ENCODE measurements around the gene SETD2.
"Not testable (repeated sequence)": the region's sequence is repeated elsewhere in the genome, so short reads cannot be mapped to it uniquely, and the experiment has no call there.

SETD2 gene

DNA sequence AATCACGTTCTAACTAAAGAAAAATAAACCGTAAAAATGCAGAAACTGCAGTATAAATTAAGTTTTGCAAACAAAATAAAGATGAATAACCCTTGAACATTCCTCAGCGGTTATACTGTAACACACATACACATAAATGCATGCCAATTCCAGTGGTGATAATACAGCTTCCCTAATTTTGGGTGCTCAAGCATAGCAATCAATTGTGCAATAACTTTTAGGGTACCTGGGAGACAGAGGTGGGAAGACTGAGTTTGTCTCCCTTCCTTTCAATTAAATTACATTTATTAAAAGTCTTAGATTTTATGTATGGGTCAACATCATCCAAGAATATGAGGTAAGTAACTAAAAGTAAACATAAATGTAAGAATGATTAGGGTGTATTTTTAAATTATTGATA is 71.8 kb downstream of the SETD2 start:
- Mint-ChIP-seq H3K4me3 (no peak overlapping the region), H3K36me3 (peaks cover 79% of the 10 kb centered on the region), H3K9me3 (no peaks in the 10 kb centered on the region), H3K4me1 (peaks cover 6% of the 10 kb centered on the region), H3K27ac (no peak overlapping the region)
- DNase-seq (ENCODE audit: low spot score in 2 of 2) (no peak), ATAC-seq (no peak)

DNA sequence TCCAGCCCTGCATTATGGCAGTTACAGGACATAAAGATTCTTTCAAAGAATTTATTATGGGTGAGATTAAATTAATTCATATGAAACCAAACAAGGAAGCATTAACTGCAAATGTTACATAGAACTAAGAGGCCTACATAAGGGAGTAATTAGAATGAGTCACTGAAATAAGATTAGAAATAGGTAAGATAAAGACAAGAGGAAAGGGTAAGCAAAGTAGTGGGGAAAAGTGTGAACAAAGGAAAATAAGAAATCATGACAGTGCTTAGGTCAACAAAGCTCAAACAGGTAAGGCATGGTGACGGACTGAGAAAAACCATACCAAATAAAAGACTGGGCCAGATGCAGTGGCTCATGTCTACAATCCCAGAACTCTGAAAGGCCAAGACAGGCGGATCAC is 74.3 kb downstream of the SETD2 start:
- Mint-ChIP-seq H3K4me3 (no peak overlapping the region), H3K4me1 (peaks cover 6% of the 10 kb centered on the region), H3K27ac (peak overlapping the region; percentile 2), H3K9me3 (no peaks in the 10 kb centered on the region), H3K36me3 (peaks cover 79% of the 10 kb centered on the region)
- ATAC-seq (no peak), DNase-seq (ENCODE audit: low spot score in 2 of 2) (no peak)

DNA sequence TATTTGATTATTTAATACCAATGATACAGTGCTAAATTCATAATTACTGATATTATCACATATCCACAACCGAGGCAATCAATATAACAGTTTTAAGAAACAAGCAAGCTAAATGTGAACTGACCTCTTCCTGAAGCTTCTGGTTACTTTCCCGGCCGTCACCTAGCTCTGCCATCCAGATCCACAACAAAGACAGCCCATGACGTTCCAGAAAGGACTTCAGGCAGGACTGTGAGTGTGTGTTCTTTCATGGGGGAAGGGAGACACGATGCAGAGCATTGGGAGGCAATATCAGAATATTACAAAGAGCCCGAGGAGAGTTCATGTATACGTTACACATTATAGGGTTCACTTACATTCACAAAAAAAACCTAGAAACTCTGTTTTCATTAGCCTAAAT is 77.8 kb downstream of the SETD2 start:
- Mint-ChIP-seq H3K4me3 (no peak overlapping the region), H3K4me1 (peaks cover 14% of the 10 kb centered on the region), H3K36me3 (peaks cover 95% of the 10 kb centered on the region), H3K27ac (peak overlapping the region; percentile 43), H3K9me3 (no peaks in the 10 kb centered on the region)
- ATAC-seq: no peak
- DNase-seq (ENCODE audit: low spot score in 2 of 2): no peak

DNA sequence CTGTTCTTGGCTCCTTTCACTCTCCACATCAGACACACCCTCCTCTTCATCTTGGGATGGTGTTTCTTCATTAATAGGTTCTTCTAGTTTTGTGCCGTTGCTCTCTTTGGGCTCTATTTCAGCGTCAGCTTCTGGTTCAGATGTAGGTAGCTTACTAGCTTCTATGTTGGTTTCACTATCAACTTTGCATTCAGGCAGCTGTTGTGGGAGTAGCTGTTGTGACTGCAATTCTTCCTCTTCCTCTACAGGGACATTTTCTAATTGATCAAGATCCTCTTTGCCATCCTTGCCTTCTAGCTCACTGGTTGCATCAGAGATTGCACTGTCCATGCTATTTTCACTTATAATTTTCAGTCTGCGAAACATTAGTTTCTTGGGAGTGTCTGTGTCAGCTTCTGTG is 80.1 kb downstream of the SETD2 start:
- ATAC-seq (no peak), DNase-seq (ENCODE audit: low spot score in 2 of 2) (no peak)
- Mint-ChIP-seq H3K4me1 (peaks cover 14% of the 10 kb centered on the region), H3K36me3 (peaks cover 99% of the 10 kb centered on the region), H3K9me3 (no peaks in the 10 kb centered on the region), H3K27ac (no peak overlapping the region), H3K4me3 (no peak overlapping the region)

DNA sequence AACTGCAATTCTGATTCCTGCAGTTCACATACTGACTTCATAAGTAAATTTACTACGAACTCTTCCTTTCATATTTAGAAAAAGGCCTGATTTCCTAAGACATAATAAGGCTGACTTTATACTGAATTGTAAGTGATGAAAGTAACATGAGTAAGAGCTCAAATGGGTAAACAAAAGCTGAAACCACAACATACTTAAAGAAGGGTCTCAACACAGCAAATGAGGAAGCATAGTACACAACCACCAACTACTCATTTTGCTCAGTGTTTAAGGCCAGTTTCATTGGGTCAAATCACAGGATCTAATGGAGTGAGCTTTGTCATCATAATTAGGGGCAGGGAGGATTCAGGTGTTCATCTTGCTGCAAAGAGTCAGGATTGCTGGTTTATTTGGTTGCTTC is 81.4 kb downstream of the SETD2 start:
- H3K36me3 Mint-ChIP-seq: peaks cover 98% of the 10 kb centered on the region
- no peak overlapping the region for H3K27ac Mint-ChIP-seq
- ATAC-seq: peak; percentile 32

DNA sequence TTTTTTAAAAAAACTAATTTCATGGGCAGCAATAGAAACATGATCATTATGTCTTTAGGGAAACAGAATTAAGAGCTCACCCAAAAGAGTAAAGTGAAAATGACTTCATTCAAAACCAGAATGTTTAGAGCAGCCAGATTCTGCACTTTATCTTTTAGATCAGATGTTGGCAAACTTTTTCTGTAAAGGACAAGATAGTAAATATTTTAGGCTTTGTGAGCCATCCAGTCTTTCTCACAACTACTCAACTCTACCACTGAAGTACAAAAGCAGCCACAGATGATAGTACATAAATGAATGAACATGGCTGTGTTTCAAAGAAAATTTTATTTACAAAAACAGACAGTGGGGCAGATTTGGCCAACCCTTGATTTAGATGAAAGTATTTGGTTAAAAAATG is 84.5 kb downstream of the SETD2 start:
- peak; percentile 78 for ATAC-seq
- peaks cover 14% of the 10 kb centered on the region for H3K4me1 Mint-ChIP-seq
- H3K27ac Mint-ChIP-seq: peak overlapping the region; percentile 18
- no peaks in the 10 kb centered on the region for H3K9me3 Mint-ChIP-seq
- peaks cover 97% of the 10 kb centered on the region for H3K36me3 Mint-ChIP-seq
- no peak overlapping the region for H3K4me3 Mint-ChIP-seq
- DNase-seq (ENCODE audit: low spot score in 2 of 2): no peak

More for the DNA sequence above, 81.4 kb downstream of the SETD2 start:
- H3K4me3 Mint-ChIP-seq: no peak overlapping the region
- no peaks in the 10 kb centered on the region for H3K9me3 Mint-ChIP-seq
- no peak for DNase-seq (ENCODE audit: low spot score in 2 of 2)
- H3K4me1 Mint-ChIP-seq: peaks cover 14% of the 10 kb centered on the region

DNA sequence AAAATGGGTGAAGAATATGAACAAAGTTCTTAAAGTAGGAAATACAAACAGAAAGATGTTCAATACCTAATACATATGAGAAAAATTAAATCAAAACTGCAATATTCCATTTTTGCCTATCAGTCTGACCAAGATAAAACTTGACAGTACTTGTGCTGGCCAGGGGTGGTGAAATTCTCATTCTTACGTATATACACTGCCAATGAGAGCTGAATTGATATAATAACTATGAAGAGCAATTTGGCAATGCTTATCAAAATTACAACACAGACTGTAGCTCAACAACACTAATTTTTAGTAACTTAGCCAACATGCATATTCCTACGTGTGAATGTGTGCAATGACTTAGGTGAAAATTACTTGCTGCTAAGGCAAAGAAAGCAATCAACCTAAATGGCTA is 90.2 kb downstream of the SETD2 start:
- H3K36me3 Mint-ChIP-seq: peaks cover 64% of the 10 kb centered on the region
- no peaks in the 10 kb centered on the region for H3K9me3 Mint-ChIP-seq
- no peak for ATAC-seq
- no peak overlapping the region for H3K27ac Mint-ChIP-seq
- DNase-seq (ENCODE audit: low spot score in 2 of 2): no peak
- H3K4me1 Mint-ChIP-seq: peaks cover 7% of the 10 kb centered on the region
- no peak overlapping the region for H3K4me3 Mint-ChIP-seq

DNA sequence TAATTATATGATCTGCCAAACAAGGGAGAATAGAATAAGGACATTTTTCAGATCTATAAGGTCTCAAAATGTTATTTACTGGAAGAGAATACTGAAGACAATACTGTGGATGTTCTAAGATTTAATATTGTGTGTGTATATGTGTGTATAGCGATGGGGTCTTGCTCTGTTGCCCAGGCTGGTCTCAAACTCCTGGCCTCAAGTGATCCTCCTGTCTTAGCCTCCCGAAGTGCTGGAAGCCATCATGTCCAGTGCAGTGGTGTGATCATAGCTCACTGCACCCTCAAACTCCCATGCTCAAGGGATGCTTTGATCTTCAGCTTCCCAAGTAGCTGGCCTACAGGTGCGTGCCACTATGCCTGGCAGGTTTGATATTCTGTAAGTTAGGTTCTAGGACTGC is 93.1 kb downstream of the SETD2 start:
- ATAC-seq: no peak
- Mint-ChIP-seq H3K36me3 (peaks cover 58% of the 10 kb centered on the region), H3K4me3 (no peak overlapping the region), H3K27ac (no peak overlapping the region), H3K9me3 (no peaks in the 10 kb centered on the region), H3K4me1 (peaks cover 7% of the 10 kb centered on the region)
- DNase-seq (ENCODE audit: low spot score in 2 of 2): no peak

DNA sequence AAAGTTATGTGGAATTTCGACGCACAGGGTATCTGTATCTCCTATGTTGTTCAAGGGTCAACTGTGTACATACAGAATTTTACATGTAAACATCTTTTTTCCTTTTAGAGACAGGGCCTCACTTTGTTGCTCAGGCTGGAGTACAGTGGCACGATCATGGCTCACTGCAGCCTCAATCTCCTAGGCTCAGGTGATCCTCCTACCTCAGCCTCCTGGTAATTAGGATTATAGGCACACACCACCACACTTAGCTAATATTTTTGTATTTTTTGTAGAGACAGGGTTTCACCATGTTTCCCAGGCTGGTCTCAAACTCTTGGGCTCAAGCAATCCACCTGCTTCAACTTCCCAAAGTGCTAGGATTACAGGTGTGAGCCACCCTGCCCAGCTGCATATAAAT is 97.7 kb downstream of the SETD2 start:
- not testable (repeated sequence) for H3K27ac Mint-ChIP-seq; H3K9me3 Mint-ChIP-seq; H3K4me3 Mint-ChIP-seq; DNase-seq (ENCODE audit: low spot score in 2 of 2); ATAC-seq; H3K4me1 Mint-ChIP-seq
- H3K36me3 Mint-ChIP-seq: peaks cover 59% of the 10 kb centered on the region

DNA sequence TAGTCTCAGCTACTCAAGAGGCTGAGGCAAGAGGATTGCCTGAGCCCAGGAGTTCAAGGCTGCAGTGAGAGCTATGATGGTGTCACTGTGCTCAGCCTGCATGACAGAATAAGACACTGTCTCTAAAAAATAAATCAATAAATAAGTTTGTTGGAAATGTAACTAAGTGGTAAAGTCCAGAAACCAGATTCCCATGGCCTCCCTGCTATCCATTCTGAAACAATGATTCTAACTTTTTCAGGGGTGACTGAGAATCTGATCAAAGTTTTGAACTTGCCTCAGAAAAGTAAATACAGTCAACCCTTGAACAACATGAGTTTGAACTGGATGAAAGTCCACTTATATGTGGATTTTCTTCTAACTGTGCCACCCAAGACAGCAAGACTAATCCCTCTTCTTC is 98.2 kb downstream of the SETD2 start:
- no peak for ATAC-seq
- H3K4me3 Mint-ChIP-seq: no peak overlapping the region
- no peak overlapping the region for H3K27ac Mint-ChIP-seq
- no peaks in the 10 kb centered on the region for H3K9me3 Mint-ChIP-seq
- no peak for DNase-seq (ENCODE audit: low spot score in 2 of 2)
- peaks cover 65% of the 10 kb centered on the region for H3K36me3 Mint-ChIP-seq
- H3K4me1 Mint-ChIP-seq: peaks cover 10% of the 10 kb centered on the region

DNA sequence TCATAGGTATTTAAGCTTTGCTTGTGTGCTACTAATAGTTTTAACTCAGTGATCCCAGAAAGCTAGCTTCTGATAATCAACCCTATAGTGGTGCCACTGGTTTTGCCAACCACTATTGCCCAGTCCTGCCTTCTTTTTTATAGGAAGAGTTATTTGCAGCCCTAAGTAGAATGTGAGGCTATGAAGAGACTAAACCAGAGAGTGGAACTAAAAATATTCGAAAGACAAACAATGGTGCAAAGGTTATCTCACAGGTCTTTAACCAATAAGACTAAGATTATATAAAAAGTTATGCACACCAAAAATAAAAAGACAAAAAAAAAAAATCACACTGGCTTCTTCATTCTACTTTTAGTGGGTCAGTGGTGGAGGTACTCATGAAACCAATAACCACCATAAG is 98.9 kb downstream of the SETD2 start:
- ATAC-seq: no peak
- Mint-ChIP-seq H3K9me3 (no peaks in the 10 kb centered on the region), H3K27ac (no peak overlapping the region), H3K4me3 (no peak overlapping the region), H3K4me1 (peaks cover 10% of the 10 kb centered on the region), H3K36me3 (peaks cover 71% of the 10 kb centered on the region)
- DNase-seq (ENCODE audit: low spot score in 2 of 2): no peak

DNA sequence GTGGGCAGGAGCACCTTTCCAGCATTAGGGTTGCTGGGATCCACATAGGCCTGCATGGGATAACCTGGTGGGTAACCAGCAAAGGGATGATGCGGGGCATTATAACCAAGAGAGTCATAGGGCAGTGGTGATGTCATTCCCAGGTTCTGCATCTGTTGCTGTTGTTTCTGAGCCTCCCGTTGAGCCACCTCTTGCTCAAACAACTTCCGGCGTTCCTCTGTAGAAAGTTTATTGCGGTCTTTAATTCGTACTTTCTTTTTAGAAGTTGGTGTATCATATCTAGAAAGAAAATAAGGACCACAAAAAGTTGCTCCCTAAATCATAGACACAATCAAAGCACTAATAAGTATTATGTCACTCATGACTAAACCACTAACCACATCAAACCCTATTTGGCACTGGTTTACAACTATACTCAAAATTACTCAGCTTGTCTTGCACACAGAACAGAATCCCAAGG is 106.7 kb downstream of the SETD2 start:
- Mint-ChIP-seq H3K4me1 (peaks cover 31% of the 10 kb centered on the region), H3K36me3 (peaks cover 94% of the 10 kb centered on the region), H3K4me3 (no peak overlapping the region), H3K9me3 (no peaks in the 10 kb centered on the region), H3K27ac (peak overlapping the region; percentile 45)
- DNase-seq (ENCODE audit: low spot score in 2 of 2): peak; percentile 15 to 61
- ATAC-seq: peak; percentile 96

DNA sequence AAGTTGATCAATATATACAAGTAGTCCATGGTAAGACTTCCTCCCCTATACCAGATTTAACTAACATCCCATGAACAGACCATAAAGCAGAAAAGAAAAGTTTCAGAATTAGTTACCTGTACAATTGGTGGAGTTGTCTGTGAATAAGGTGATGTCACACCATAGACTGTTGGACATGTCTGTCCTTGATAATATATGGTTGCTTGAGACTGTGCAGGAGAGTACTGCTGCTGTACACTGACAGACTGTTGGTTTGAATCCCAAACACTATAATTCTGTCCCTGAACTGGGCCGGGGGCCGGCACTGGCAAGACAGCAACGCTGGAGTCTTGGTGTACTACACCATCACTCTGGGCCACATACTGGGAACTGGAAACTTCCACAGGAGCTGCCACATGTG is 107.2 kb downstream of the SETD2 start:
- Mint-ChIP-seq H3K9me3 (no peaks in the 10 kb centered on the region), H3K27ac (peak overlapping the region; percentile 45), H3K4me3 (no peak overlapping the region), H3K4me1 (peaks cover 26% of the 10 kb centered on the region), H3K36me3 (peaks cover 93% of the 10 kb centered on the region)
- ATAC-seq (peak; percentile 29), DNase-seq (ENCODE audit: low spot score in 2 of 2) (peak in 1 of 2 donors; percentile 54)

DNA sequence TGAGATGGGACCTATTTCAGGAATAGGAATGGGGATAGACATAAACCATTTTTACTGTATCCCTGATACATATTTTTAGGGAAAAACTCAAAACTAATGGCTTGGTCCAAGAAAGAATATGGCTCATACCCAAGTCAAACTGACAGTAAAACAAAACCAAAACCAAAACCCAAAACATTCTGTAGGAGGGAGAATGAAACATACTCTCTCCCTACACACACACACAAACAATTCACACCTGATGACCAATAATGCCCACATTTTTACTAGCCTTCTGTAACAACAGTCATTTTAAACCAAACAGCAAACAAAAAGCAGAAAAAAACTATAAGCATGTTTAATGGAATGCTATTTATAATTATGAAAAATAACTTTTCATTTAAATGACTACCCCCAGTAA is 109.5 kb downstream of the SETD2 start:
- Mint-ChIP-seq H3K9me3 (no peaks in the 10 kb centered on the region), H3K27ac (no peak overlapping the region), H3K4me3 (no peak overlapping the region), H3K36me3 (peaks cover 82% of the 10 kb centered on the region), H3K4me1 (peaks cover 32% of the 10 kb centered on the region)
- DNase-seq (ENCODE audit: low spot score in 2 of 2): no peak
- ATAC-seq: peak; percentile 38

DNA sequence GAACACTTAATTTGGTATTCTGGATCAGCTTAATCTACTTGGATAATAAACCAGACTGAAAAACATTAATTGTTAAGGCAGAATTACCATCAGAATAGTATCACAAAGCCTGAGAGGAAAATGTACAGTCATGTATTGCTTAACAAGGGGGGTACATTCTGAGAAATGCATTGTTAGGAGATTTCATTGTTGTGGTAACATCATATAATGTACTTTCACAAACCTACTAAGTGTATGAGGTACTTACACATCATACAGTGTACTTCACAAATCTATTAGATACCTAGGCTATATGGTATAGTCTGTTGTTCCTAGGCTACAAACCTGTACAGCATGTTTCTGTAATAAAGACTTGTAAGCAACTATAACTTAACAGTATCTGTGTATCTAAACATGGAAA is 116.2 kb downstream of the SETD2 start:
- Mint-ChIP-seq H3K9me3 (no peaks in the 10 kb centered on the region), H3K36me3 (peaks cover 64% of the 10 kb centered on the region), H3K4me3 (no peak overlapping the region), H3K4me1 (peaks cover 14% of the 10 kb centered on the region), H3K27ac (no peak overlapping the region)
- ATAC-seq (peak; percentile 71), DNase-seq (ENCODE audit: low spot score in 2 of 2) (no peak)

DNA sequence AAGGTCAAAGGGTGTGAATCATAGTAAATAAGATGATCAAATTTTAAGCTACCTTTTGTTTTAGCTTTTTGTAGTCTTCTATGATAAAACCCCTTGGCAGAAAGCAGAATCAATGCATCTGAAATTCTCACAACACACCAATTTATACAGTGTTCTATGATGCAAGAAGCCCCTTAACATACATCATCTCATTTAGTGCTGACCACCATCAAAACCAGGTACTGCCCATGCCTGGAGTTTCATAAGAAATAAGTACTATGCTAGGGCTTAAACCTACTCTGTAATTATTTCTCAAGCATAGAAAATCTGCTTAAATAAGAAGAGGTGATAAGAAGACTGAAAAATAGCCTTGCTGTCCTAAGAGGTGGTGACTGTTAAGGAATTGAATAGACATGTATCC is 116.8 kb downstream of the SETD2 start:
- no peak for ATAC-seq
- no peak for DNase-seq (ENCODE audit: low spot score in 2 of 2)
- Mint-ChIP-seq H3K4me3 (no peak overlapping the region), H3K9me3 (no peaks in the 10 kb centered on the region), H3K36me3 (peaks cover 64% of the 10 kb centered on the region), H3K4me1 (peaks cover 14% of the 10 kb centered on the region), H3K27ac (no peak overlapping the region)

DNA sequence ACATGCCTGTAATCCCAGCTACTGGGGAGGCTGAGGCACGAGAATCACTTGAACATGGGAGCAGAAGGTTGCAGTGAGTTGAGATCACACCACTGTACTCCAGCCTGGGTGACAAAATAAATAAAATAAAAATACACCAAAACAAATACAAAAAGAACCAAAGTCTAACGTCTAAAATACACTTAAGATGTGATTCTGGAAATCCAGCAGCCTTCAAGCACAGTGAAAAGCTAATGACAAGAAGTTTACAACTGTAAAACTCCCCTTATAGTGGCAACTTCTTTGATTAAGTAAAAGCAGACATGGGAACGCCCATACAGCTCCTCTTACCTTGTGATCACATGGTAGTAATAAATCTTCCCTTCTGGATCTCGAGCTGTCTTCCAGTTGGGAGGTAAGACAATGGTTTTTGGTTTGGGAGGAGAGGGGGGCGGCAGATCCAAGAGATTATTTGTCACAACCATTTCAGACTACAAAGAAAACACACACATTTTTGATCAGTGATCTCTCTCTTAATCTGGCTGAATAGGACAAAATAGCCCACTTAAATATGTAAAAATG is 121.6 kb downstream of the SETD2 start:
- ATAC-seq (no peak), DNase-seq (ENCODE audit: low spot score in 2 of 2) (no peak)
- H3K4me3 Mint-ChIP-seq: no peak overlapping the region
- H3K36me3 Mint-ChIP-seq: peaks cover 97% of the 10 kb centered on the region
- H3K27ac Mint-ChIP-seq: peak overlapping the region; percentile 14
- no peaks in the 10 kb centered on the region for H3K9me3 Mint-ChIP-seq
- H3K4me1 Mint-ChIP-seq: peaks cover 14% of the 10 kb centered on the region
